NB4 (cell line): ENCODE data around the gene ADISSP.

Experiments used
- CTCF ChIP-seq: IDR thresholded peaks from one replicate; pipeline ENCODE4 v1.5.1; 2012; ENCODE audit warnings: low read depth, low read length
- MYC ChIP-seq: IDR thresholded peaks from 2 replicates; pipeline ENCODE4 v1.6.1; 2011; ENCODE audit warnings: low read depth, low read length

GRCh38 chr20:3754276-3754630 is 13.3 kb downstream of the ADISSP start:
- TF ChIP-seq CTCF (no peak), MYC (no peak)
